Measurements from ENCODE around the gene ST7. TPM values are rescaled to one million over a fixed set of nuclear protein-coding genes. Genes with fewer than 3 reads are reported as not detected.
"Not testable (repeated sequence)": the region's sequence is repeated elsewhere in the genome, so short reads cannot be mapped to it uniquely, and the experiment has no call there.

Gene ST7
- total RNA-seq, 1 experiment from 2014 or later: 19.4 TPM

GRCh38 chr7:117219485-117219884, 266.2 kb downstream of the ST7 start:
- no peak for DNase-seq (ENCODE audit: low spot score)

GRCh38 chr7:117220836-117221235, 267.5 kb downstream of the ST7 start:
- no peak for DNase-seq (ENCODE audit: low spot score)

- no peak for DNase-seq (ENCODE audit: low spot score)
Observed at GRCh38 chr7:117225536-117225935, 272.2 kb downstream of the ST7 start.

- no peak for DNase-seq (ENCODE audit: low spot score)
Observed at GRCh38 chr7:117227091-117227490, 273.8 kb downstream of the ST7 start.

- DNase-seq (ENCODE audit: low spot score): no peak
Observed at GRCh38 chr7:117229350-117229749, 276.0 kb downstream of the ST7 start.

- no peak for DNase-seq (ENCODE audit: low spot score)
Observed at GRCh38 chr7:117230276-117231046, 277.2 kb downstream of the ST7 start.

- no peak for DNase-seq (ENCODE audit: low spot score)
Observed at GRCh38 chr7:117231047-117231359, 277.7 kb downstream of the ST7 start.

- DNase-seq (ENCODE audit: low spot score): no peak
Observed at GRCh38 chr7:117237646-117238045, 284.3 kb downstream of the ST7 start.

GRCh38 chr7:117238472-117238871, 285.2 kb downstream of the ST7 start:
- no peak for DNase-seq (ENCODE audit: low spot score)

GRCh38 chr7:117238937-117239336, 285.6 kb downstream of the ST7 start:
- no peak for DNase-seq (ENCODE audit: low spot score)

GRCh38 chr7:117241088-117241487, 287.8 kb downstream of the ST7 start:
- no peak for DNase-seq (ENCODE audit: low spot score)

GRCh38 chr7:117243390-117243789, 290.1 kb downstream of the ST7 start:
- DNase-seq (ENCODE audit: low spot score): no peak

GRCh38 chr7:117245703-117246102, 292.4 kb downstream of the ST7 start:
- not testable (repeated sequence) for DNase-seq (ENCODE audit: low spot score)

GRCh38 chr7:117247809-117248208, 294.5 kb downstream of the ST7 start:
- DNase-seq (ENCODE audit: low spot score): no peak

GRCh38 chr7:117248829-117249228, 295.5 kb downstream of the ST7 start:
- DNase-seq (ENCODE audit: low spot score): no peak

- DNase-seq (ENCODE audit: low spot score): no peak
Observed at GRCh38 chr7:117249696-117250095, 296.4 kb downstream of the ST7 start.

GRCh38 chr7:117250245-117250644, 296.9 kb downstream of the ST7 start:
- DNase-seq (ENCODE audit: low spot score): no peak

- DNase-seq (ENCODE audit: low spot score): no peak
Observed at GRCh38 chr7:117250801-117251200, 297.5 kb downstream of the ST7 start.

GRCh38 chr7:117251687-117252086, 298.4 kb downstream of the ST7 start:
- no peak for DNase-seq (ENCODE audit: low spot score)

- DNase-seq (ENCODE audit: low spot score): no peak
Observed at GRCh38 chr7:117259615-117260014, 306.3 kb downstream of the ST7 start.

- no peak for DNase-seq (ENCODE audit: low spot score)
Observed at GRCh38 chr7:117262546-117262945, 309.2 kb downstream of the ST7 start.

GRCh38 chr7:117264716-117265115, 311.4 kb downstream of the ST7 start:
- DNase-seq (ENCODE audit: low spot score): no peak

- DNase-seq (ENCODE audit: low spot score): no peak
Observed at GRCh38 chr7:117269417-117269816, 316.1 kb downstream of the ST7 start.

- no peak for DNase-seq (ENCODE audit: low spot score)
Observed at GRCh38 chr7:117269886-117270285, 316.6 kb downstream of the ST7 start.
